Astrocyte of the spinal cord (primary cell): Measurements from ENCODE around the gene CACNA1C.

ENCODE experiments used
- DNase-seq: peaks from one replicate; pipeline ENCODE4 v3.0.0; 2011; ENCODE audit warnings: low read depth, low spot score
- H3K4me3 ChIP-seq: 2 replicates; pipeline ENCODE4 v1.5.1; 2011; ENCODE audit warnings: low read depth, mild to moderate bottlenecking, low read length, moderate library complexity
- CTCF ChIP-seq: IDR thresholded peaks from 2 replicates; pipeline ENCODE4 v1.5.1; 2012; ENCODE audit warnings: low read depth, mild to moderate bottlenecking, low read length, inconsistent platforms
- in situ Hi-C: cut with HindIII; loops from 2 replicates; pipeline ENCODE4 v1.10.0; 2017; ENCODE audit warnings: low sequenced_read_pairs

The CACNA1C gene

GRCh38 chr12:2528001-2528400 lies 475.2 kb downstream of the CACNA1C start:
- no peak overlapping the region for H3K4me3 ChIP-seq
- no peak for DNase-seq
- in situ Hi-C loops: no loop called here
- no peak for TF ChIP-seq CTCF

- no peak for TF ChIP-seq CTCF
- in situ Hi-C loops: no loop called here
- no peak overlapping the region for H3K4me3 ChIP-seq
- no peak for DNase-seq
These were observed 477.0 kb downstream of the CACNA1C start for GRCh38 chr12:2529807-2530206.

GRCh38 chr12:2531371-2531770 lies 478.6 kb downstream of the CACNA1C start:
- DNase-seq: no peak
- H3K4me3 ChIP-seq: no peak overlapping the region
- TF ChIP-seq CTCF: no peak
- in situ Hi-C loops: no loop called here

GRCh38 chr12:2533036-2533435 lies 480.2 kb downstream of the CACNA1C start:
- no peak overlapping the region for H3K4me3 ChIP-seq
- in situ Hi-C loops: no loop called here
- DNase-seq: no peak
- TF ChIP-seq CTCF: no peak

GRCh38 chr12:2535583-2536204 lies 482.9 kb downstream of the CACNA1C start:
- in situ Hi-C loops: no loop called here
- DNase-seq: peak; percentile 3
- no peak for TF ChIP-seq CTCF
- H3K4me3 ChIP-seq: no peak overlapping the region

GRCh38 chr12:2536724-2537123 lies 483.9 kb downstream of the CACNA1C start:
- no peak overlapping the region for H3K4me3 ChIP-seq
- in situ Hi-C loops: no loop called here
- TF ChIP-seq CTCF: no peak
- DNase-seq: no peak
